HepG2 (cell line): ENCODE measurements around the gene STX1B. TPM values are rescaled to one million over a fixed set of nuclear protein-coding genes. Genes with fewer than 3 reads are reported as not detected.

Experiments used
- CC2D1A ChIP-seq: sonication (generic); formaldehyde crosslinking; IDR thresholded peaks from 2 replicates; pipeline ENCODE4 v1.8.1; 2023; ENCODE audit warnings: mild to moderate bottlenecking, missing genetic modification reagents
- CHD4 ChIP-seq: fragments of 200-600 bp; sonication (generic); IDR thresholded peaks from 2 replicates; pipeline ENCODE4 v1.7.0; 2017; ENCODE audit warnings: mild to moderate bottlenecking, low read length, borderline replicate concordance
- CREB1 ChIP-seq, 2 experiments: fragments of 450-650 bp in 1 of 2; IDR thresholded peaks; 2 replicates each; pipeline ENCODE4 v1.6.1; 2016 to 2017; ENCODE audit warnings: control low read depth in 1 of 2, mild to moderate bottlenecking in 1 of 2, missing compliant biosample characterization in 1 of 2, missing genetic modification characterization in 1 of 2
- FOSL1 ChIP-seq: sonication (generic); formaldehyde crosslinking; IDR thresholded peaks from 2 replicates; pipeline ENCODE4 v1.9.0; 2021; ENCODE audit warnings: missing genetic modification reagents, borderline replicate concordance
- FOXA3 ChIP-seq: IDR thresholded peaks from 2 replicates; pipeline ENCODE4 v1.6.1; 2016; ENCODE audit warnings: missing genetic modification reagents, missing compliant biosample characterization
- FOXK1 ChIP-seq: sonication (generic); formaldehyde crosslinking; IDR thresholded peaks from 2 replicates; pipeline ENCODE4 v1.4.0; 2020; ENCODE audit warnings: low read depth, missing genetic modification reagents, borderline replicate concordance
- FUBP1 ChIP-seq: sonication (generic); formaldehyde crosslinking; IDR thresholded peaks from 2 replicates; pipeline ENCODE4 v1.5.1; 2020; ENCODE audit warnings: missing genetic modification reagents, mild to moderate bottlenecking, borderline replicate concordance
- GTF3A ChIP-seq: sonication (generic); formaldehyde crosslinking; conservative IDR thresholded peaks from 2 replicates; pipeline ENCODE4 v1.4.0; 2020; ENCODE audit warnings: mild to moderate bottlenecking, missing genetic modification reagents
- KMT2A ChIP-seq: sonication (generic); formaldehyde crosslinking; IDR thresholded peaks from 2 replicates; pipeline ENCODE4 v1.4.0; 2020; ENCODE audit warnings: missing genetic modification reagents
- MEF2D ChIP-seq: sonication (generic); formaldehyde crosslinking; IDR thresholded peaks from 2 replicates; pipeline ENCODE4 v1.5.1; 2020; ENCODE audit warnings: mild to moderate bottlenecking, missing genetic modification reagents
- MTF2 ChIP-seq: sonication (generic); formaldehyde crosslinking; IDR thresholded peaks from 2 replicates; pipeline ENCODE4 v1.5.0; 2020; ENCODE audit warnings: missing genetic modification reagents, borderline replicate concordance
- PAWR ChIP-seq: sonication (generic); formaldehyde crosslinking; IDR thresholded peaks from 2 replicates; pipeline ENCODE4 v1.4.0; 2020; ENCODE audit warnings: missing genetic modification reagents, mild to moderate bottlenecking, borderline replicate concordance
- PPARG ChIP-seq: conservative IDR thresholded peaks from 2 replicates; pipeline ENCODE4 v1.6.1; 2016; ENCODE audit warnings: missing biosample characterization, missing genetic modification reagents
- RARG ChIP-seq: sonication (generic); formaldehyde crosslinking; IDR thresholded peaks from 2 replicates; pipeline ENCODE4 v1.4.0; 2020; ENCODE audit warnings: low read depth, mild to moderate bottlenecking, missing genetic modification reagents
- RBM22 ChIP-seq: fragments of 200-400 bp; formaldehyde crosslinking; optimal IDR thresholded peaks from 2 replicates; pipeline ENCODE3; 2017; ENCODE audit warnings: mild to moderate bottlenecking, low read length, moderate library complexity
- RNF219 ChIP-seq: sonication (generic); formaldehyde crosslinking; IDR thresholded peaks from 2 replicates; pipeline ENCODE4 v1.5.0; 2020; ENCODE audit warnings: mild to moderate bottlenecking, missing genetic modification reagents
- TEF ChIP-seq: sonication (generic); formaldehyde crosslinking; IDR thresholded peaks from 2 replicates; pipeline ENCODE4 v1.5.0; 2020; ENCODE audit warnings: missing genetic modification reagents
- ZNF10 ChIP-seq: sonication (generic); formaldehyde crosslinking; IDR thresholded peaks from 2 replicates; pipeline ENCODE4 v1.4.0; 2020; ENCODE audit warnings: mild to moderate bottlenecking, low read depth, missing genetic modification reagents, borderline replicate concordance
- ZNF329 ChIP-seq: sonication (generic); formaldehyde crosslinking; IDR thresholded peaks from 2 replicates; pipeline ENCODE4 v1.9.0; 2021; ENCODE audit warnings: low read depth, mild to moderate bottlenecking, missing genetic modification reagents
- ZNF350 ChIP-seq: sonication (generic); formaldehyde crosslinking; IDR thresholded peaks from 2 replicates; pipeline ENCODE4 v1.4.0; 2020; ENCODE audit warnings: mild to moderate bottlenecking, low read depth, missing genetic modification reagents, borderline replicate concordance
- ZNF468 ChIP-seq: sonication (generic); formaldehyde crosslinking; IDR thresholded peaks from 2 replicates; pipeline ENCODE4 v1.8.0; 2022; ENCODE audit warnings: mild to moderate bottlenecking, moderate library complexity, missing genetic modification reagents
- ZNF557 ChIP-seq: sonication (generic); formaldehyde crosslinking; IDR thresholded peaks from 2 replicates; pipeline ENCODE4 v1.4.0; 2020; ENCODE audit warnings: missing genetic modification reagents
- ZNF850 ChIP-seq: sonication (generic); formaldehyde crosslinking; conservative IDR thresholded peaks from 2 replicates; pipeline ENCODE4 v1.9.0; 2021; ENCODE audit warnings: mild to moderate bottlenecking, missing genetic modification reagents
- ZSCAN21 ChIP-seq: sonication (generic); formaldehyde crosslinking; IDR thresholded peaks from 2 replicates; pipeline ENCODE4 v1.8.0; 2022; ENCODE audit warnings: mild to moderate bottlenecking, missing genetic modification reagents, moderate library complexity, borderline replicate concordance
- polyA plus RNA-seq, 8 experiments: library from polyadenylated mRNA; depleted of rRNA in 3 of 8; stranded (reverse) in 7 of 8; unstranded in 1 of 8; fragments of >200 nt; fragmentation: Illumina TruSeq in 4 of 8; extraction: Trizol in 4 of 8; gene quantifications; 2 replicates each; pipeline versions ENCODE4 v1.2.1 to v1.2.3, GENCODE V29; 2011 to 2016; ENCODE audit warnings: low read depth in 4 of 8, missing spikeins in 1 of 8, mixed read lengths in 1 of 8; ENCODE audit not compliant: insufficient read depth in 1 of 8
- total RNA-seq, 5 experiments: library from RNA; depleted of rRNA; stranded (reverse); fragments of >200 nt; fragmentation: Illumina TruSeq; extraction: Trizol; gene quantifications; 2 replicates each; pipeline ENCODE4 v1.2.3, GENCODE V29; 2016; ENCODE audit warnings: low read depth in 1 of 5

The STX1B gene
- total and polyA plus RNA-seq, 2 of the 13 experiments (the other 11 are each of a cell fraction or from before 2014, with no cell fraction given): 2.1 to 3.0 TPM

- peak; percentile 6; the same call in 1 of the 2 replicates for TF ChIP-seq ZSCAN21 (CRISPR knock-in tag)
- peak; percentile 74 for TF ChIP-seq KMT2A (CRISPR knock-in tag)
- no peak for TF ChIP-seq RNF219 (CRISPR knock-in tag)
- no peak for TF ChIP-seq CC2D1A (CRISPR knock-in tag)
- peak; percentile 8; the same call in 1 of the 2 replicates for TF ChIP-seq CREB1 (IDR thresholded peaks at IDR 0.05)
- no peak for TF ChIP-seq CREB1 (CRISPR knock-in tag; IDR thresholded peaks at IDR 0.05)
- no peak for TF ChIP-seq ZNF557 (CRISPR knock-in tag)
- 0 out of 2 replicates have a peak, but pooled peaks have one; percentile 69 for TF ChIP-seq PAWR (CRISPR knock-in tag)
- peak; percentile 83 for TF ChIP-seq MEF2D
- no peak; the same call in 1 of the 2 replicates for TF ChIP-seq FUBP1 (CRISPR knock-in tag)
- no peak; the same call in 1 of the 2 replicates for TF ChIP-seq ZNF468 (CRISPR knock-in tag)
- TF ChIP-seq FOXK1 (CRISPR knock-in tag): peak; percentile 58; the same call in 1 of the 2 replicates
- peak; percentile 84 for TF ChIP-seq ZNF350 (CRISPR knock-in tag)
- TF ChIP-seq RARG (CRISPR knock-in tag): no peak
- TF ChIP-seq ZNF850 (CRISPR knock-in tag): no peak
- TF ChIP-seq ZNF329: 0 out of 2 replicates have a peak, but pooled peaks have one; percentile 17
- no peak; the same call in 1 of the 2 replicates for TF ChIP-seq TEF
- peak; percentile 81 for TF ChIP-seq FOXA3
- TF ChIP-seq GTF3A (CRISPR knock-in tag): peak; percentile 84; the same call in 1 of the 2 replicates
- TF ChIP-seq PPARG (CRISPR knock-in tag): peak; percentile 78; the same call in 1 of the 2 replicates
- TF ChIP-seq CHD4: no peak
- TF ChIP-seq FOSL1 (CRISPR knock-in tag): no peak
- TF ChIP-seq RBM22: peak; percentile 36
- TF ChIP-seq MTF2 (CRISPR knock-in tag): no peak
- TF ChIP-seq ZNF10 (CRISPR knock-in tag): no peak
Measured at GRCh38 chr16:30949650-30950515, 60.6 kb downstream of the STX1B start (continued).
